Endodermal cell (in vitro differentiated cells): ENCODE measurements around the gene ATP6V0E1. TPM values are rescaled to one million over a fixed set of nuclear protein-coding genes. Genes with fewer than 3 reads are reported as not detected.
A peak's percentile ranks its signal among the peaks of the same experiment; 100 is the strongest.

Source experiments
- DNase-seq: peaks from one replicate; pipeline ENCODE4 v3.0.0-alpha.2; 2017
- H3K27ac ChIP-seq: 2 replicates; pipeline ENCODE4 v1.5.1; 2013; ENCODE audit warnings: mild to moderate bottlenecking, low read depth, low read length, moderate library complexity
- H3K27me3 ChIP-seq: 2 replicates; pipeline ENCODE4 v1.6.1; 2013; ENCODE audit warnings: mild to moderate bottlenecking, low read length, moderate library complexity; ENCODE audit not compliant: insufficient read depth, control insufficient read depth, poor library complexity, severe bottlenecking
- H3K36me3 ChIP-seq: 2 replicates; pipeline ENCODE4 v1.7.0; 2013; ENCODE audit warnings: mild to moderate bottlenecking, low read length, moderate library complexity; ENCODE audit not compliant: control insufficient read depth, insufficient read depth
- H3K4me1 ChIP-seq: one replicate; pipeline ENCODE4 v1.7.0; 2013; ENCODE audit warnings: low read length; ENCODE audit not compliant: control insufficient read depth, insufficient read depth
- H3K4me3 ChIP-seq: 2 replicates; pipeline ENCODE4 v1.5.1; 2013; ENCODE audit warnings: mild to moderate bottlenecking, low read length, moderate library complexity
- H3K9ac ChIP-seq: 2 replicates; pipeline ENCODE4 v1.6.1; 2013; ENCODE audit warnings: mild to moderate bottlenecking, low read length, moderate library complexity; ENCODE audit not compliant: poor library complexity, severe bottlenecking; ENCODE audit errors: extremely low read depth
- H3K9me3 ChIP-seq: 2 replicates; pipeline ENCODE4 v1.6.1; 2013; ENCODE audit warnings: mild to moderate bottlenecking, low read length, moderate library complexity; ENCODE audit not compliant: control insufficient read depth
- H3K27ac Mint-ChIP-seq: 2 replicates; pipeline ENCODE4 v1.8.0; 2020; ENCODE audit warnings: mixed read lengths
- H3K27me3 Mint-ChIP-seq: 2 replicates; pipeline ENCODE4 v1.8.0; 2021; ENCODE audit warnings: mild to moderate bottlenecking, mixed read lengths; ENCODE audit not compliant: insufficient read depth
- H3K36me3 Mint-ChIP-seq: 2 replicates; pipeline ENCODE4 v1.8.0; 2020; ENCODE audit warnings: low read depth, mixed read lengths
- H3K4me1 Mint-ChIP-seq: 2 replicates; pipeline ENCODE4 v1.8.0; 2020; ENCODE audit warnings: mixed read lengths
- H3K4me3 Mint-ChIP-seq: 2 replicates; pipeline ENCODE4 v1.8.0; 2020; ENCODE audit warnings: mild to moderate bottlenecking, moderate library complexity, mixed read lengths
- H3K9me3 Mint-ChIP-seq: 2 replicates; pipeline ENCODE4 v1.8.0; 2020; ENCODE audit warnings: mild to moderate bottlenecking, mixed read lengths
- WGBS, 2 experiments: methylation state at CpG; one replicate each; pipeline versions ENCODE4 v1.1.5 to v1.1.7; 2013; ENCODE audit warnings: missing lambda C conversion rate in 2 of 2, mixed read lengths in 1 of 2; ENCODE audit not compliant: insufficient coverage in 1 of 2, insufficient read length in 1 of 2; 5-methylcytosine and 5-hydroxymethylcytosine counted together
- total RNA-seq, 2 donors: library from RNA; stranded (reverse); fragmentation: NEBNext Ultra II Directional in 1 of 2; extraction: Animal tissue kit (Norgen Biotek cat#: 25700) in 1 of 2; gene quantifications; 2 replicates in 1 of 2; 3 replicates in 1 of 2; pipeline ENCODE4 v1.2.1, GENCODE V29; 2021
- TF ChIP-seq, protein P1 (sequence below): fragments of 200-600 bp; sonication (generic); conservative IDR thresholded peaks from 2 replicates; pipeline ENCODE4 v1.5.0; 2021; ENCODE audit warnings: antibody characterized with exemption, mild to moderate bottlenecking

Gene ATP6V0E1
- total RNA-seq, 2 donors from 2014 or later = 119 to 128 TPM

- peaks cover 26% of the 10 kb centered on the region for H3K36me3 ChIP-seq
- no peak overlapping the region for H3K4me3 ChIP-seq
- TF ChIP-seq, protein P1, sequence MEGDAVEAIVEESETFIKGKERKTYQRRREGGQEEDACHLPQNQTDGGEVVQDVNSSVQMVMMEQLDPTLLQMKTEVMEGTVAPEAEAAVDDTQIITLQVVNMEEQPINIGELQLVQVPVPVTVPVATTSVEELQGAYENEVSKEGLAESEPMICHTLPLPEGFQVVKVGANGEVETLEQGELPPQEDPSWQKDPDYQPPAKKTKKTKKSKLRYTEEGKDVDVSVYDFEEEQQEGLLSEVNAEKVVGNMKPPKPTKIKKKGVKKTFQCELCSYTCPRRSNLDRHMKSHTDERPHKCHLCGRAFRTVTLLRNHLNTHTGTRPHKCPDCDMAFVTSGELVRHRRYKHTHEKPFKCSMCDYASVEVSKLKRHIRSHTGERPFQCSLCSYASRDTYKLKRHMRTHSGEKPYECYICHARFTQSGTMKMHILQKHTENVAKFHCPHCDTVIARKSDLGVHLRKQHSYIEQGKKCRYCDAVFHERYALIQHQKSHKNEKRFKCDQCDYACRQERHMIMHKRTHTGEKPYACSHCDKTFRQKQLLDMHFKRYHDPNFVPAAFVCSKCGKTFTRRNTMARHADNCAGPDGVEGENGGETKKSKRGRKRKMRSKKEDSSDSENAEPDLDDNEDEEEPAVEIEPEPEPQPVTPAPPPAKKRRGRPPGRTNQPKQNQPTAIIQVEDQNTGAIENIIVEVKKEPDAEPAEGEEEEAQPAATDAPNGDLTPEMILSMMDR = no peak
- peaks cover 12% of the 10 kb centered on the region for H3K4me1 ChIP-seq
- H3K27me3 ChIP-seq = no peaks in the 10 kb centered on the region
- WGBS, 2 experiments = 89 to 94% methylated on average over 2 to 4 of the region's 4 CpGs
- peaks cover 54% of the 10 kb centered on the region for H3K36me3 Mint-ChIP-seq
- H3K9me3 ChIP-seq = no peaks in the 10 kb centered on the region
- H3K27ac ChIP-seq = no peak overlapping the region
- peak overlapping the region; percentile 63 for H3K27ac Mint-ChIP-seq
- H3K9me3 Mint-ChIP-seq = peaks cover 1% of the 10 kb centered on the region
- no peak overlapping the region for H3K4me3 Mint-ChIP-seq
- no peak for DNase-seq
- peaks cover 46% of the 10 kb centered on the region for H3K4me1 Mint-ChIP-seq
- no peaks in the 10 kb centered on the region for H3K27me3 Mint-ChIP-seq
- no peak overlapping the region for H3K9ac ChIP-seq
Measured at GRCh38 chr5:172941067-172941516, 42.5 kb upstream of the ATP6V0E1 start.

GRCh38 chr5:172942556-172942955 is 41.0 kb upstream of the ATP6V0E1 start:
- Mint-ChIP-seq H3K4me1 (peaks cover 46% of the 10 kb centered on the region), H3K4me3 (peak overlapping the region; percentile 25), H3K27me3 (no peaks in the 10 kb centered on the region), H3K36me3 (peaks cover 46% of the 10 kb centered on the region), H3K9me3 (peaks cover 1% of the 10 kb centered on the region), H3K27ac (peak overlapping the region; percentile 74)
- Histone ChIP-seq H3K27me3 (no peaks in the 10 kb centered on the region), H3K9me3 (no peaks in the 10 kb centered on the region), H3K27ac (no peak overlapping the region), H3K4me3 (no peak overlapping the region), H3K9ac (no peak overlapping the region), H3K4me1 (peaks cover 12% of the 10 kb centered on the region), H3K36me3 (peaks cover 23% of the 10 kb centered on the region)
- TF ChIP-seq, protein P1 = no peak
- no peak for DNase-seq
- 86 to 90% methylated on average over 9 to 11 of the region's 11 CpGs for WGBS, 2 experiments

- H3K9ac ChIP-seq = no peak overlapping the region
- peaks cover 46% of the 10 kb centered on the region for H3K4me1 Mint-ChIP-seq
- peak overlapping the region; percentile 74 for H3K27ac Mint-ChIP-seq
- no peaks in the 10 kb centered on the region for H3K27me3 ChIP-seq
- H3K9me3 Mint-ChIP-seq = no peaks in the 10 kb centered on the region
- WGBS, 2 experiments = 68 to 84% methylated on average over 11 to 18 of the region's 18 CpGs
- peaks cover 12% of the 10 kb centered on the region for H3K4me1 ChIP-seq
- peak; percentile 90 for DNase-seq
- no peak overlapping the region for H3K4me3 ChIP-seq
- peaks cover 43% of the 10 kb centered on the region for H3K36me3 Mint-ChIP-seq
- TF ChIP-seq, protein P1 = no peak
- peaks cover 15% of the 10 kb centered on the region for H3K36me3 ChIP-seq
- H3K9me3 ChIP-seq = no peaks in the 10 kb centered on the region
- H3K4me3 Mint-ChIP-seq = no peak overlapping the region
- no peaks in the 10 kb centered on the region for H3K27me3 Mint-ChIP-seq
- no peak overlapping the region for H3K27ac ChIP-seq
Measured at GRCh38 chr5:172943283-172943841, 40.2 kb upstream of the ATP6V0E1 start.
